Lower leg skin (tissue), 3 donors: Measurements from ENCODE around the gene MAMSTR.

Experiments
- POLR2A ChIP-seq, 2 donors: fragments of 450-650 bp; IDR thresholded peaks; one replicate each; pipeline ENCODE4 v1.6.1; 2016 to 2017; ENCODE audit warnings: antibody characterized with exemption in 2 of 2, mild to moderate bottlenecking in 1 of 2, moderate library complexity in 1 of 2
- TF ChIP-seq, protein P1 (sequence below), 3 donors: fragments of 450-650 bp; IDR thresholded peaks; one replicate each; pipeline ENCODE4 v1.5.1; 2016; ENCODE audit warnings: antibody characterized with exemption in 3 of 3, mild to moderate bottlenecking in 3 of 3, moderate library complexity in 2 of 3

DNA sequence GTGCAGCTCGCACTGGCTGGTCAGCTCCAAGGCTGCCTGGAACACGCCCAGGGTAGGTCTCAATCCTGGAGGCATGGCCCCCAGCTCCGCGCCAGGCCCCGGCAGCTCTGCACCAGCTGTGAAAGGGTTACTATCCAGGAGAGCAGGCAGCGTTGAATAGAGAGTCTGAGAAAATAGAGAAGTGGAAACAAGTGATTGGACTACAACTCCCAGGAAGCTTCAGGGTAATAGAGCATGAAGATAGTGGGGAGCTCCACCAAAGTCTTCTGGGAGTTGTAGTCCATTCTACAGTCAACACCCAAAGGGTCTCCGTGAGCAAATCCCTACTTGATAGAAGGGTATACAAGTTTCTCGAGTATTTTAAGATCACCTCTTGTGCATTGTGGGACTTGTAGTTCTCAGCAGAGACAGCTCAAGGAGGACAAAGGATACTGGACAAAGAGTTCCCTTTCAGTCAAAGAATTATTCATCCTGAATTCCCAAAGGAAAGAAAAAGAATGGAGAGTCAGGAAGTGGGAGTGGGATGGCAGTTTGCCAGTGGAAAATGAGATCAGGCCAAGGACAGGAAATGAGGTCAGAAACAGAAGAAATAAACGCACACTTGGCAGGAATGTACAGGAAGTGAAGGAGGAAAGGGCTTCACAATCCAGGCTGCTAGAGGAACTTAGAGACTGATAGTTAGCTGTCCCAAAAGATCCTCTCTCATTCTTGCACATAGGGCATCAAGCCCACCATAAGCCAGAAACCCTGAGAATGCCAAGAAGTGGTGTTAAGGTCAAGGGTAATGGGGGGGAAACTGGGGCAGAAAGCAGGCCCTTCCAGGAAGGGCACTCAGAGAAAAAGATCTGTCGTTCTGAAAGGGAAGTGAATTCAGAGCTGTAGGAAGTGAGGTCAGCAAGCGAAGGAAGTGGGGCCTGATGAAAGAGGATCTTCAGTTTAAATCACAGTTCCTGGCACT lies 5.5 kb upstream of the MAMSTR start:
- TF ChIP-seq, protein P1, sequence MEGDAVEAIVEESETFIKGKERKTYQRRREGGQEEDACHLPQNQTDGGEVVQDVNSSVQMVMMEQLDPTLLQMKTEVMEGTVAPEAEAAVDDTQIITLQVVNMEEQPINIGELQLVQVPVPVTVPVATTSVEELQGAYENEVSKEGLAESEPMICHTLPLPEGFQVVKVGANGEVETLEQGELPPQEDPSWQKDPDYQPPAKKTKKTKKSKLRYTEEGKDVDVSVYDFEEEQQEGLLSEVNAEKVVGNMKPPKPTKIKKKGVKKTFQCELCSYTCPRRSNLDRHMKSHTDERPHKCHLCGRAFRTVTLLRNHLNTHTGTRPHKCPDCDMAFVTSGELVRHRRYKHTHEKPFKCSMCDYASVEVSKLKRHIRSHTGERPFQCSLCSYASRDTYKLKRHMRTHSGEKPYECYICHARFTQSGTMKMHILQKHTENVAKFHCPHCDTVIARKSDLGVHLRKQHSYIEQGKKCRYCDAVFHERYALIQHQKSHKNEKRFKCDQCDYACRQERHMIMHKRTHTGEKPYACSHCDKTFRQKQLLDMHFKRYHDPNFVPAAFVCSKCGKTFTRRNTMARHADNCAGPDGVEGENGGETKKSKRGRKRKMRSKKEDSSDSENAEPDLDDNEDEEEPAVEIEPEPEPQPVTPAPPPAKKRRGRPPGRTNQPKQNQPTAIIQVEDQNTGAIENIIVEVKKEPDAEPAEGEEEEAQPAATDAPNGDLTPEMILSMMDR (IDR thresholded peaks at IDR 0.05): no peak
- TF ChIP-seq POLR2A (IDR thresholded peaks at IDR 0.05): no peak
